MM.1S (cell line): ENCODE results near the gene FAAP100.

ENCODE experiments used
- EZH2 ChIP-seq: fragments of 300-600 bp; sonication (generic); optimal IDR thresholded peaks from 2 replicates; pipeline ENCODE3; 2017; ENCODE audit warnings: low read depth, mild to moderate bottlenecking, antibody characterized with exemption, low read length, mixed read lengths
- TF ChIP-seq, protein P1 (sequence below): fragments of 300-600 bp; sonication (generic); IDR thresholded peaks from 2 replicates; pipeline ENCODE4 v1.5.1; 2016; ENCODE audit warnings: antibody characterized with exemption, low read length, mixed read lengths

DNA sequence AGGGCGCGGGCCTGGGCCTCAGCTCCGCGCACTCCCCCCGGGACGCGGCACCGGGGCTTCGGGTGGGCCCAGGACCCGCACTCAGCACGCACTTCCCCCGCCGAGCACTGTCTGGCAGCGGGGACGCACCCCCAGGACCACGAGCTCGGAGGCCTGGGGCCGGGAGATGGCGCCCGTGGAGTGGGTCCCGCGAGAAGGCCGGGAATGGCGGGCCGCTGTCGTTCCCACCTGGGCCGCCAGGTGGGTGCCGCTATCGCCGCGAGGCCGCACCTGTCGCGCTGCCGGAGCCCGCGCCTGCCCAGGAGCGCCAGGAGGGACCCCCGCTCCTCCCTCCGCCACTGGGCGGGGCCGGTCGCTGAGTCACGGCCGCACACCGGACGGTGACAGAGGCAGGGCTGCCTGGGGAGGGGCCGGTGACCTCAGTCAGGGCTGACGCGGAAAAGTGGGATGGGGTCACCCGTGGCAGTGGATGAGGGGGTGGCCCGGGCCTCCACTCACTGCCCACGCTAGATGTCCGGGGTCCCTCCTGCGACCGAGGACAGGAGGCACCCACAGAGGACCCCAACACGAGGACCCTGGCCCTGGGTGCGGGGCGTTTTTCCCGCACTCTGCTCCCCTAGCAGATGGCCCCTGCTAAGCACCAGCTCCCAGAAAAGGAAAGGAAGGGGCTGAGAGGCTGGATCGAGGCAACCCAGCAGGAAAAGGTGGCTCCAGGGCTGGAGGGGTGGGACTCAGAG is 32.7 kb downstream of the FAAP100 start:
- TF ChIP-seq EZH2 = no peak
- TF ChIP-seq, protein P1, sequence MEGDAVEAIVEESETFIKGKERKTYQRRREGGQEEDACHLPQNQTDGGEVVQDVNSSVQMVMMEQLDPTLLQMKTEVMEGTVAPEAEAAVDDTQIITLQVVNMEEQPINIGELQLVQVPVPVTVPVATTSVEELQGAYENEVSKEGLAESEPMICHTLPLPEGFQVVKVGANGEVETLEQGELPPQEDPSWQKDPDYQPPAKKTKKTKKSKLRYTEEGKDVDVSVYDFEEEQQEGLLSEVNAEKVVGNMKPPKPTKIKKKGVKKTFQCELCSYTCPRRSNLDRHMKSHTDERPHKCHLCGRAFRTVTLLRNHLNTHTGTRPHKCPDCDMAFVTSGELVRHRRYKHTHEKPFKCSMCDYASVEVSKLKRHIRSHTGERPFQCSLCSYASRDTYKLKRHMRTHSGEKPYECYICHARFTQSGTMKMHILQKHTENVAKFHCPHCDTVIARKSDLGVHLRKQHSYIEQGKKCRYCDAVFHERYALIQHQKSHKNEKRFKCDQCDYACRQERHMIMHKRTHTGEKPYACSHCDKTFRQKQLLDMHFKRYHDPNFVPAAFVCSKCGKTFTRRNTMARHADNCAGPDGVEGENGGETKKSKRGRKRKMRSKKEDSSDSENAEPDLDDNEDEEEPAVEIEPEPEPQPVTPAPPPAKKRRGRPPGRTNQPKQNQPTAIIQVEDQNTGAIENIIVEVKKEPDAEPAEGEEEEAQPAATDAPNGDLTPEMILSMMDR = peak; percentile 70
